GM18511 (cell line): ENCODE data around the gene OR1S2.
"Not testable (repeated sequence)": the region's sequence is repeated elsewhere in the genome, so short reads cannot be mapped to it uniquely, and the experiment has no call there.

Experiments used
- ATAC-seq: cut with Tn5 transposase; IDR thresholded peaks from one replicate; pipeline ENCODE4 v1.9.1; 2021; ENCODE audit warnings: mild to moderate bottlenecking, moderate library complexity; ENCODE audit not compliant: unreplicated experiment

The OR1S2 gene

GRCh38 chr11:58204042-58204441 lies at the start of gene OR1S2:
Gene OR1S2, minus strand, starts transcription at chr11:58204142. Its CDS starts 0 bp downstream, at chr11:58204142.
- ATAC-seq = no peak

DNA sequence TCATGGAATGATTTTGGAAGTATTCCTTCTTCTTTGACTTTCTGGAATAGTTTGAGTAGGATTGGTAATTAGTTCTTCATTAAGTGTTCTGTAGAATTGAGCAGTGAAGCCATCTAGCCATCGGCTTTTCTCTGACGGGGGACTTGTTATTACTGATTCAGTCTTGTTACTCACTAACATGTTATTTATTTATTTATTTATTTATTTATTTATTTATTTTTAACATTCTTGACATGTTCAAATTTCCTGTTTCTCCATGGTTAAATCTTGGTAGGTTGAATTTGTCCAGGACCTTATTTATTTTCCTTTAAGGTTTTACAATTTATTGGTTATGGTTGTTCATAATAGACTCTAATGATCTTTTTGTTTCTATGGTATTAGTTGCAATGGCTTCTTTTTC lies 40.0 kb upstream of the OR1S2 start:
- ATAC-seq = no peak

- no peak for ATAC-seq
These were observed 24.1 kb upstream of the OR1S2 start for GRCh38 chr11:58227956-58228615.

- ATAC-seq = no peak
These were observed 18.8 kb upstream of the OR1S2 start for GRCh38 chr11:58222721-58223120.

- no peak for ATAC-seq
These were observed 12.5 kb upstream of the OR1S2 start for GRCh38 chr11:58216476-58216875.

DNA sequence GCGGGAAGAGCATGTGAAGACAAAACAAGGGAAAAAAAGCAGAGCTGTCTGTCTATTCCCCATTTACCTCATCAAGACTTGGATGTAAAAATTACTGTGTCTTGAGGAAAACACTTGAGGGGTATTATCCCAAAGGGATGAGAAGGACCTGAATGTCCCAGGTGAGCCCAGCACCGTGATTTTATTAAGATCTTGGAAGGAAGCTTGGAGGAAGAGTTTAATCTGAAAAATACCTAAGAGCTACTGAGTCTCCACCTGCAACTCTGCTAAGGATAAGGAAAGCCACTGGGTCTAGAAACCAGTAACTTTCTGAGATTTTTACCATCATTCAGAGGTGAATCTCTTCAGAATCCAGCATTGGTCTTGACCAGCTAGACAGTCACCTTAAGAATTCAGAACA lies 8.5 kb upstream of the OR1S2 start, which contains the start of gene OR1S1:
TSS of gene OR1S1 (plus strand) at position 301 of the 400 bp plus-strand sequence.
- not testable (repeated sequence) for ATAC-seq

- ATAC-seq = no peak
These were observed 4.7 kb downstream of the OR1S2 start for GRCh38 chr11:58199271-58199670.

DNA sequence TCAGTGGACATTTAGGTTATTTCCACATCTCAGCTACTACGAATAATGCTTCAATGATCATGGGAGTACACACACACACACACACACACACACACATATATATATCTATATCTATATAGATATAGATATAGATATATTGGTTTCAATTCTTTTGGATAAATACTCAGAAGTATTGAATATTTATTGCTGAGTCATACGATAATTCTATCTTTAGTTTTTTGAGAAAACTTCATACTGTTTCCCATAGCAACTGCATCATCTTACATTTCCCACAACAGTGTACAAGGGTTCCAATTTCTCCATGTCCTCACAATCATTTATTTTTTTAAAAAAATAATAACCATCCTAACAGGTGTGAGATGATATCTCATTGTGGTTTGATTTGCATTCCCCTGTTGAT lies 8.0 kb downstream of the OR1S2 start:
- no peak for ATAC-seq

DNA sequence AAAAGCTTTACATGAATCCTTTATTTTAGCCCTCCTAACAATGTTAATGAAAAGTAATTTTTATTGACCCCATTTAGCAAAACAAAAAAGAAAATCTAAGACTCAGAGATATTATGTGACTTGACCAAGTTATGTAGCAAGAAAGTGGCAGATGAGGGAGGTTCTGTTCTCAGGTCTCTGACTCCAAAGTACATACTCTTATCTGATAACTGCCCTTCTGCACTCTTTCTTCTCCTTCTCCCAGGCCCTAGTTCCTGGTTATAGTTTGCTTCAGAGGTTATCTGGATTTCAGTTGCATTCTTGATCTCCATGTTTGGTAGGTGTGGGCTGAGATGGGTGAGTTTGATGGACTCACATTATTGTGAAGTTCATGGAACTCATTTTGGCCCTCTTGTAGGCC lies 10.6 kb downstream of the OR1S2 start:
- ATAC-seq = no peak

- ATAC-seq = no peak
These were observed 11.7 kb downstream of the OR1S2 start for GRCh38 chr11:58192229-58192628.

GRCh38 chr11:58188770-58189169 lies 15.2 kb downstream of the OR1S2 start, which contains the start of gene OR9Q2:
Gene OR9Q2, plus strand, starts transcription at chr11:58189070. Its CDS starts 1,421 bp downstream, at chr11:58190491.
- ATAC-seq = no peak

DNA sequence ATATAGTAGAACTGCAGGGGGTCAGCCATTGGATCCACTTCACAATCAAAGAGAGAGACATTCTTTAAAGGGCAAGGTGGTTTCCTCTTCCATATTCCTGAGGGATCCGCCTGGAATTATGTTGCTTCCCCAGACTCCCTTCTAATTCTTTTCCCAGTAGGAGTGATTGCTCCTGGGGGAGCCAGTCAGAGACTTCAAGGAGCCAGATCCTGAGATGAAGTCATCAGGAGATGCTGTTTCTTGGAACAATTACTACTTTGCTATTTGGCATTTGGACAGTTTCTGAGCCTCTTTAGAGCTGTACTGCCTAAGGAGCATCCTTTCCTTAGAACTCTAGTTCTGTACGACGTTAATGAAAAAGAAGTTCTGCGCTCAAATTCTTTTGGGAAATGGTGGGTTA lies 17.0 kb downstream of the OR1S2 start:
- no peak for ATAC-seq

- no peak for ATAC-seq
These were observed 24.3 kb downstream of the OR1S2 start for GRCh38 chr11:58179648-58180047.

DNA sequence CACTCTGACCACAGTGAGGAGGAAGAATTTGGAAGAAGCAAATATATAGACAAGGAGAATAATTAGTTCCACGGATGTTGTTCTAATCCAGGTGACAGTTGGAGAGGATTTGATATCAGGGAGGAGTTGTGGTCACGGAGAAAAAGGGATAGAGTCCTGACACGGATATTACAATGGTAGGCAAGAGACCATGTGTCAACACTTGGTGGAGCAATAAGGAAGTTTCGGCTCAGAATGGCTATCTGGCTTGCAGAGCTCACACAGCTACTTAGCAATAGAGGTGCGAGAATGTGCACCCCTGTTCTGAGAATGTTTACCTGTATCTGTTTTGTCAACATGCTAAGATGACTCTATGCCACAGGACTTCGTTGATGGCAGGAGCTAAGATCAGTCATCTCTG lies 25.5 kb downstream of the OR1S2 start:
- no peak for ATAC-seq

GRCh38 chr11:58177409-58178054 lies 26.4 kb downstream of the OR1S2 start:
- ATAC-seq = no peak

- no peak for ATAC-seq
These were observed 38.3 kb downstream of the OR1S2 start for GRCh38 chr11:58165504-58166106.

GRCh38 chr11:58164990-58165389 lies 39.0 kb downstream of the OR1S2 start:
- ATAC-seq = no peak

- ATAC-seq = no peak
These were observed 39.6 kb downstream of the OR1S2 start for GRCh38 chr11:58164389-58164788.
